GM19023 (cell line): ENCODE results near the gene ADORA2B.

Experiments
- ATAC-seq: cut with Tn5 transposase; IDR thresholded peaks from one replicate; pipeline ENCODE4 v1.9.1; 2021; ENCODE audit warnings: mild to moderate bottlenecking, moderate library complexity; ENCODE audit not compliant: unreplicated experiment

Gene ADORA2B

DNA sequence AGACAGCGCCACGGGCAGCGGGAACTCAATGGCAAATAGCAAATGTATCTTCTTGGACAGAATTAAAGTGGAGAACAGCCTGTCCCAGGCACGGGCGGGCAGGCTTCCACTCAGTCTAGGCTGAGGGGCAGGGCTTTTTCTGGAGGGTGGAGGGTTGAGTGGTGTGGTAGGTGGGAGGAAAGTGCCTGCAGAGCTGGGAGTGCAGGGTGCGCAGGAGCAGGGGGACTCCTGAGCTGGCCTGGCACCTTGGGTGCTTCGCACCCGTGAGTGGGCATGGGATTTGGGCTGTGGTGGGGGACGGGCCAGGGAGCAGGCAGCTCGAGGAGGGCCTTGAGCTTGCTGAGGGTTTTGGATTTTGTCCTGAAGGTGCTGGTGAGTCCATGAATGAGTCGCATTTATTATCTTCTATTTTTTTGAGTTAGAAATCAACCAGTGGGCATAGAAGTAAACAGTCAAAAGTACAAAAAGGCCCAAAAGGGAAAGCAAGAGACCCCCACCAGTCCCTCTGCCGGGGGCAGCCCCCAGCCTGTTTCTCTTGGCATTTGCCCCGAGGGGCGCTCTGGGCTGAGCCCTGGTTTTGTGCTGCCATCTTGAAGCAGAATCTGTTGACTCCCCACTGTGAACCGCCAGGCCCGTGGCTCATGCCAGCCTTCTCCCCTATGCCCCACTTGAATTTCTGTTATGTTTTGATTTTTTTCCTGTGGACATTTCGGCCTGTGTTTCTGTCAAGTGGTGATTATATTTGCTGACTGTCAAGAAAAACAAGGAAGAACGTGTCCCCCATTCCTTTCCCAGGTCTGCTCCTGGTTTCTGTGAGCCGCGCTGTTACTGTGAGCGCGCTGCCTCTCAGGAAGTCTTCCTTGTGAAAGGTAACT is 8.2 kb downstream of the ADORA2B start:
- no peak for ATAC-seq

GRCh38 chr17:15954222-15954621 is 9.3 kb downstream of the ADORA2B start:
- ATAC-seq, result no peak

DNA sequence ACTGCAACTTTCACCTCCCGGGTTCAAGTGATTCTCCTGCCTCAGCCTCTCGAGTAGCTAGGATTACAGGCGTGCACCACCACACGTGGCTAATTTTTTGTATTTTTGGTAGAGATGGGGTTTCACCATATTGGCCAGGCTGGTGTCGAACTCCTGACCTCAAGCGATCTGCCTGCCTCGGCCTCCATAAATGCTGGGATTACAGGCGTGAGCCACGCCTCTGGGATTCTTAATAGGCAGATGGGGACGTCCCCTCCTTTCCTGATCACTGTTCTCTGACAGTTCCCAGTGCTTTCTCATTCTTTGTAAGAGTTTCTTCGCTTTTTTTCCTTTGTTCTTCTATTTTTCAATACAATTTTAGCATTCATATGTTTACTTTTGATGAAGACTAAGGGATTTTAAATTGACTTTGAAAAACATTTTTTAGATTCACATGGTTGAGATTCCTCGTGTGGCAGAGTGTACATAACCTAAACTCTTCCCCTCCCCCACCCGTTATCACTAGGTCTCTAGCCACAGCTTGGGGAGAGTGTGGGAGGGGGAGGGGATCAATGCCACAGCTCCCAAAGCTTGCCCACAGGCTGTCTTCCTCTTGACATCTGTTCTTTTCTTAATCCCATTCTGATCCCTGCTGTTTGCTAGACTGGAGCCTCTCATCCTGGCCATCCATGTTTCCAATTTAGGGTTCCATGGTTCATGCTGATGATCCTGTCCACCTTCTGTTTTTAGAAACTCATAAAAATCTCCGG is 11.0 kb downstream of the ADORA2B start:
- ATAC-seq, result no peak

DNA sequence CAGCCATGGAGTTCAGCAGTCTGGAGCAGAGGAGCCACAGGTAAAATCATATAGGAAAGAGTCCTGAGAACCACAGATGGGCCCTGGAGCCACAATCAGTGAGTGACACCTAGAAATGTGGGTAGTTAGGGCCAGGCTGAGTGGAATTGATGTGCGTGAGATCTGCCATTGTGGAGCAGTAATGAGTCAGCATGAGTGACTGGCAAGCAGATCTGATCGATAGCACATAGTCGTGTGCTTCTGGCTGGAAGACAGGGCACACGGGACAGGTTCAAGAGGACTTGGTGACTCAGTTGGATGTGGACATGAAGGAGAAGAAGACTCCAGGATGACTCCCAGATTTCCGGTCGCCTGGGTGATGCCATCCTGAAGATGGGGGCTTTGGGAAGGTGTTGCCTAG is 12.3 kb downstream of the ADORA2B start:
- no peak for ATAC-seq

- ATAC-seq, result no peak
These were observed 12.8 kb downstream of the ADORA2B start for GRCh38 chr17:15957608-15958307.

GRCh38 chr17:15958484-15958854 is 13.5 kb downstream of the ADORA2B start:
- ATAC-seq, result no peak

- no peak for ATAC-seq
These were observed 18.8 kb downstream of the ADORA2B start for GRCh38 chr17:15963670-15964110.

GRCh38 chr17:15965528-15965927 is 20.6 kb downstream of the ADORA2B start:
- no peak for ATAC-seq

- no peak for ATAC-seq
These were observed 21.4 kb downstream of the ADORA2B start for GRCh38 chr17:15966183-15966878.

DNA sequence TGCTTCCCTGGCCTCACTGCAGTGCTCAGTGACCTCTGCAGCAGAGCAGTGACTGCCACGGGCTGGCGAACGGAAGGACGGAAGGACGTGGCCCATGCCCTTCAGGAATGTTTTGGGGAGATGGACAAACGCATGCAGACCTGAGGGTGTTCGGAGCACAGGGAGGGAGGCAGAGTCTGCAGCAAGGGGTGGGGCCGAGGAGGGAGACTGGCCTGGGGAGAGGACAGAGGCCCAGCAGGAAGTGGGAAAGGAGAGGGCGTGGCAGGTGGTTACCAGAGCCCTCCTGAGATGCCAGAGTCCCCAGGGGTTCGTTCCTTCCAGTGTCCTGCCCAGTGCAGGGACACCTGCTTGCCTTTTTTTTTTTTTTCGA is 21.9 kb downstream of the ADORA2B start:
- ATAC-seq, result no peak

GRCh38 chr17:15967706-15968399 is 22.9 kb downstream of the ADORA2B start:
- no peak for ATAC-seq

GRCh38 chr17:15969463-15969862 is 24.5 kb downstream of the ADORA2B start:
- no peak for ATAC-seq

DNA sequence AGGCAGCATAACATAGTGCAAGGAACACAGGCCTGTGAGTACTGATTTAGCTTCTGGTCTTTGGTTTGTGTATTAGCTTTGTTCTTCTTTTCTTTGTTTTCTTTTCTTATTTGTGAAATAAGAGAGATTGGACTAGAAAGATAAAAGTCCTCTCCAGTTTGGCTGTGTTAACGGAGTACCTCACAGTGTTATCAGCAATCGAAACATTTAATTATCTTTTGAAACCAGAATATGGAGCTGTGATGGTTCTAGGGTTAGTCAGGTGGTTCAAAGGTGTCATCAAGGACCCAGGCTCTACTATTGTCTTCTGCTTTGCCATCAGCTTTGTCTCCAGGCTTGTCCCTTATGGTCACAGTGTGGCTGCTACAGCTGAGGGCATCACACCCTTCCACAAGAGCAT is 25.6 kb downstream of the ADORA2B start:
- ATAC-seq, result no peak

GRCh38 chr17:15971098-15971678 is 26.3 kb downstream of the ADORA2B start:
- ATAC-seq, result no peak

DNA sequence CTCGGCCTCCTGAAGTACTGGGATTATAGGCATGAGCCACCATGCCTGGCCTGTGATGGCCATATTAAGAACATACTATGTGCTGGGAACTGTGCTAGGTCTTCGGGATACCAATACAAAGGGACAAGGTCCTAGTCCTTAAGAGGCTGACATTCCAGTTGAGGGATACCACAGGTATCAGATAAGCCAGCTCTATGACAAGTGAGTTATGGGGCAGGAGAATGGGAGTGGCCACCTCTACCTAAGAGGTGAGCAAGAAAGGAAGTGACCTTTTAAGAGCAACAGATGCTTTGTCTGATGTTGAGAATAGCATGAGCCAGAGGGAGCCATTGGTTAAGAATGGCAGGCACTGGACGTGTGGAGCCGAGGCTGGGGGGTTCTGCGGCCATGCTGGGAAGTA is 27.0 kb downstream of the ADORA2B start:
- ATAC-seq, result no peak

DNA sequence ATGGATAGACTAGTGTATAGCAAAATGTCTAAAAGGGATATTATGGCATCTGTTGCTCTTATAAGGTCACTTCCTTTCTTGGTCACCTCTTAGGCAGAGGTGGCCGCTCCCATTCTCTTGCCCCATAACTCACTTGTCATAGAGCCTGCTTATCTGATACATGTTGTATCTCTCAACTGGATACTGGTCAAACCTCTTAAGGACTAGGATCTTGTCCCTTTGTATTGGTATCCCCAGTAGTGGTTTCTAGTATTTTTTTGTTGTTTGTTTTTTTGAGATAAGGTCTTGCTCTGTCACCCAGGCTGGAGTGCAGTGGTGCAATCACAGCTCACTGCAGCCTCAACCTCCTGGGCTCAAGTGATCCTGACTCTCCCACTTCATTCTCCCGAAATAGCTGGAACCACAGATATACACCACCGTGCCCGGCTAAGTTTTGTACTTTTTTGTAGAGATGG is 27.6 kb downstream of the ADORA2B start:
- ATAC-seq, result no peak

DNA sequence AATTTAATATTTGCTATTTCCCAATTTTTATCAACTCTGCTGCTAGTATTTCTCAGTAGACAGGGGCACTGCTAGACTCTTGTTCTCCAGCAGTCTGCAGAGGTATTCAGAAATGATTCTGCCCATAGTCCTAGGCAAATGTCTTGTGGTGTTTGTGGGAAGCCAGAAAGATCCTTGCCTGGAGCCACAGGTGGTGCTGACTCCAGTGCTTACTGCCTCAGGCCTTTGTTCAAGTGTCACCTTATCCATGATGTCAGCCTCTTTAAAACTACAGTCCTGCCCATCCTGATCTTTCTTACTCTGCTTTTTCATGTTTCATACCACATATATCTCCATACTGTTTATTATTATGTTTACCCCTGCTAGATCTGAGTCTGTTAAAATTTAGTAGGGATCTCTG is 28.1 kb downstream of the ADORA2B start:
- no peak for ATAC-seq

DNA sequence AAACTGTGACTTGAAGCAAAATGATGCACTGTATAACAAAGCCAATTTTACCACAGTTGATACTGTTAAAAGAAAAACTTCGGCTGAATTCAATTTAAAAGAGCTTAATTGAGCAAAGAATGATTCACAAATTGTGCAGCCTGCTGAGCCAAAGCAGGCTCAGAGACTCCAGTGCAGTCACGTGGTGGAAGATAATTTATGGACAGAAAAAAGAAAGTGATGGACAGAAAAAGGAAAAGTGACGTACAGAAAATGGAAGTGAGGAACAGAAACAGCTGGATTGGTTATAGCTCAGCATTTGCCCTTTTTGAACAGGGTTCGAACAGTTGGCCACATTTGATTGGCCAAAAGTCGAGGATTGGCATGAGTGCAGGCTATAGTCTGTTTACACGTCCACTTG is 28.9 kb downstream of the ADORA2B start:
- no peak for ATAC-seq

DNA sequence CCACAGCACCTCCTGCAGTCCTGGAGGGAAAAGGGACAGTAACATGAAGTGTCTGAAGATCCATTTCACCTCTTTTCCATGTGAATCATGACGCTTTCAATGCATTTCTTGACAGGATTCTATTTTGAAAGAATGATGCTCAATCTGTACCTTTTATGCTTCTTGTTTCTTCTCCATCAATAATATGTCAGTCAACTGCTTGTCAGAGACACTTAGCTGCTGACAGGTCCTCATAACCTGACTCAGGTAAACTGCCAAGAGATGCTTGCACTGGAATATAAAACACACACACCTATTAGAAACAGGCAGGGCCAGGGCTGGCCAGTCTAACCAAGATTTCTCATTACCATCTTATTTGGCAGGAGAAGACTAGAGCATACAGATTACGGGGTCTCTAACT is 33.0 kb downstream of the ADORA2B start:
- no peak for ATAC-seq

- ATAC-seq, result no peak
These were observed 33.7 kb downstream of the ADORA2B start for GRCh38 chr17:15978606-15979005.
